ENCODE data around the gene CCDC82.

DNA sequence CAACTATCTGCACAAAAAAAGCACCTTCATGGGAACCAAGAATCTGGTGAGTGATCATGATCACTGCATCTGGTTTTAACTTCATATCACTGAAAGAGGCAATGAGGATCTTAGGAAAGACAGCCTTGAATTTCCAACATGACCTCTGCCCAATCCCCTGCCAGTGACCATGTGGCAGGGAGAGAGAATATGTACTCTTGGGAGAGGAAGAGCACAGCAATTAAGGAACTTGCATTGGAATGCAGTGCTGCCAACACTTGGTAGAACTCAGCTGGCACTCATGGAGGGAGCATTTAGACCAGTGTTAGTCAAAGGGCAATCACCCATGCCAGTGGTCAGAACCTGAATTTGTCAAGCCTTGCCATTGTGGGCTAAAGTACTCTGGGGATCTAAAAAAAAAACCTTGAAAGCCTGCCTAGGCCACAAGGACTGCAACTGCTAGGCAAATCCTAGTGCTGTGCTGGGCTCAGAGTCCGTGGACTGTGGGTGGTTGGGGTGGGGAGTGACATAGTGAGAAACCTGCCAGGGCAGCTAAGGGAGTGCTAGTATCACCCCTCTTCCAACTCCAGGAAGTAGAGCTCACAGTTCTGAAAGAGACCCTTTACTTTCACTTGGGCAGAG, 23.2 kb upstream of the CCDC82 start:
- TF ChIP-seq ZNF384 (IDR thresholded peaks at IDR 0.05) (no peak), FOXM1 (IDR thresholded peaks at IDR 0.05; ENCODE audit: borderline replicate concordance) (no peak), HDGF (IDR thresholded peaks at IDR 0.05; ENCODE audit: borderline replicate concordance) (no peak), SP1 (IDR thresholded peaks at IDR 0.05) (no peak), TARDBP (IDR thresholded peaks at IDR 0.05) (no peak)

All from HEK293T (cell line).